Suprapubic skin (tissue), 4 donors: ENCODE results near the gene PCBP4. TPM values are rescaled to one million over a fixed set of nuclear protein-coding genes. Genes with fewer than 3 reads are reported as not detected.
A peak's percentile ranks its signal among the peaks of the same experiment; 100 is the strongest.

Source experiments
- DNase-seq, 2 donors: peaks; one replicate each; pipeline ENCODE4 v3.0.0-alpha.2; 2019; ENCODE audit warnings: low spot score in 2 of 2
- H3K27ac ChIP-seq: fragments of 200-600 bp; sonication (generic); one replicate; pipeline ENCODE4 v1.5.1; 2019
- H3K27me3 ChIP-seq: fragments of 200-600 bp; sonication (generic); one replicate; pipeline ENCODE4 v1.5.1; 2019
- H3K36me3 ChIP-seq: fragments of 200-600 bp; sonication (generic); one replicate; pipeline ENCODE4 v1.5.1; 2019
- H3K4me1 ChIP-seq: fragments of 200-600 bp; sonication (generic); one replicate; pipeline ENCODE4 v1.5.1; 2019
- H3K4me3 ChIP-seq: fragments of 200-600 bp; sonication (generic); one replicate; pipeline ENCODE4 v1.5.1; 2019; ENCODE audit warnings: mild to moderate bottlenecking
- H3K9me3 ChIP-seq: fragments of 200-600 bp; sonication (generic); one replicate; pipeline ENCODE4 v1.5.1; 2019
- CTCF ChIP-seq, 2 donors: fragments of 200-600 bp in 1 of 2; fragments of 450-650 bp in 1 of 2; sonication (generic) in 1 of 2; IDR thresholded peaks; one replicate each; pipeline ENCODE4 v1.5.1; 2016 to 2019; ENCODE audit warnings: antibody characterized with exemption in 2 of 2, mild to moderate bottlenecking in 1 of 2, moderate library complexity in 1 of 2
- EP300 ChIP-seq: sonication (generic); formaldehyde crosslinking; IDR thresholded peaks from one replicate; pipeline ENCODE4 v1.6.1; 2017; ENCODE audit warnings: antibody characterized with exemption
- POLR2A ChIP-seq, 2 donors: fragments of 450-650 bp; IDR thresholded peaks; one replicate each; pipeline ENCODE4 v1.6.1; 2017; ENCODE audit warnings: antibody characterized with exemption in 2 of 2, mild to moderate bottlenecking in 2 of 2, moderate library complexity in 2 of 2
- POLR2AphosphoS5 ChIP-seq, 3 donors: sonication (generic); formaldehyde crosslinking; IDR thresholded peaks; one replicate each; pipeline ENCODE4 v1.6.1; 2017; ENCODE audit warnings: antibody characterized with exemption in 3 of 3
- whole genome bisulfite sequencing: methylation state at CpG from one replicate; pipeline ENCODE4 v1.1.5; 2018; 5-methylcytosine and 5-hydroxymethylcytosine counted together
- total RNA-seq, 4 donors: library from RNA; depleted of rRNA; stranded (reverse); fragments of >200 nt; gene quantifications; one replicate each; pipeline ENCODE4 v1.1.0, GENCODE V29; 2016

PCBP4 gene
- total RNA-seq, 4 donors from 2014 or later: 24.6 to 32.1 (median 28.6) TPM

GRCh38 chr3:51980253-51980652, 13.0 kb upstream of the PCBP4 start:
- DNase-seq: no peak
- Histone ChIP-seq H3K4me1 (peaks cover 59% of the 10 kb centered on the region), H3K4me3 (no peak overlapping the region), H3K27ac (no peak overlapping the region), H3K9me3 (no peaks in the 10 kb centered on the region), H3K27me3 (no peaks in the 10 kb centered on the region), H3K36me3 (peaks cover 5% of the 10 kb centered on the region)
- 100% methylated on average over 2 of the region's 10 CpGs for WGBS
- no peak for TF ChIP-seq EP300
- TF ChIP-seq POLR2AphosphoS5 (IDR thresholded peaks at IDR 0.05): no peak
- no peak for TF ChIP-seq CTCF (IDR thresholded peaks at IDR 0.05)
- TF ChIP-seq POLR2A (IDR thresholded peaks at IDR 0.05): no peak

GRCh38 chr3:51978143-51978502, 10.9 kb upstream of the PCBP4 start:
- H3K4me3 ChIP-seq: no peak overlapping the region

GRCh38 chr3:51977446-51978142, 10.3 kb upstream of the PCBP4 start:
- DNase-seq: no peak
- Histone ChIP-seq H3K27me3 (no peaks in the 10 kb centered on the region), H3K4me1 (peaks cover 69% of the 10 kb centered on the region), H3K27ac (no peak overlapping the region), H3K36me3 (peaks cover 5% of the 10 kb centered on the region), H3K4me3 (no peak overlapping the region), H3K9me3 (no peaks in the 10 kb centered on the region)
- TF ChIP-seq CTCF (IDR thresholded peaks at IDR 0.05) (no peak), POLR2AphosphoS5 (IDR thresholded peaks at IDR 0.05) (no peak), POLR2A (IDR thresholded peaks at IDR 0.05) (no peak), EP300 (no peak)
- WGBS: 53% methylated on average over 9 of the region's 9 CpGs

More at GRCh38 chr3:51978143-51978502, 10.9 kb upstream of the PCBP4 start:
- 55% methylated on average over 4 of the region's 4 CpGs for WGBS
- Histone ChIP-seq H3K9me3 (no peaks in the 10 kb centered on the region), H3K27ac (no peak overlapping the region), H3K36me3 (peaks cover 5% of the 10 kb centered on the region), H3K4me1 (peaks cover 66% of the 10 kb centered on the region), H3K27me3 (no peaks in the 10 kb centered on the region)
- no peak for DNase-seq
- no peak for TF ChIP-seq EP300
- no peak for TF ChIP-seq CTCF (IDR thresholded peaks at IDR 0.05)
- no peak for TF ChIP-seq POLR2AphosphoS5 (IDR thresholded peaks at IDR 0.05)
- TF ChIP-seq POLR2A (IDR thresholded peaks at IDR 0.05): no peak

GRCh38 chr3:51975852-51976549, 8.7 kb upstream of the PCBP4 start:
- WGBS: 54% methylated on average over 41 of the region's 46 CpGs
- peaks cover 60% of the 10 kb centered on the region for H3K4me1 ChIP-seq
- H3K36me3 ChIP-seq: peaks cover 5% of the 10 kb centered on the region
- H3K4me3 ChIP-seq: peak overlapping the region; percentile 56
- no peaks in the 10 kb centered on the region for H3K9me3 ChIP-seq
- TF ChIP-seq CTCF (IDR thresholded peaks at IDR 0.05) (peak in 1 of 2 donors; percentile 11), POLR2A (IDR thresholded peaks at IDR 0.05) (no peak)
- peak; percentile 89 to 91 for DNase-seq
- H3K27me3 ChIP-seq: no peaks in the 10 kb centered on the region
- peak overlapping the region; percentile 11 for H3K27ac ChIP-seq
